ENCODE data around the gene SYCP2L. TPM values are rescaled to one million over a fixed set of nuclear protein-coding genes. Genes with fewer than 3 reads are reported as not detected.

The SYCP2L gene
- total and polyA plus RNA-seq, 2 of the 8 experiments (the other 6 are each of a cell fraction or from before 2014, with no cell fraction given), result 1.7 to 4.2 TPM

- Histone ChIP-seq H4K20me1 (replicated peaks in 1 of 2; ENCODE audit: control insufficient read depth in 1 of 2, insufficient read depth in 2 of 2, low read length in 2 of 2) (peaks cover 0 to 3% of the 10 kb centered on the region in 2 experiments), H2BK5ac (ENCODE audit: low read depth, low read length) (no peak overlapping the region), H3K79me2 (ENCODE audit: control insufficient read depth in 1 of 2, insufficient read depth in 2 of 2, low read length in 2 of 2) (no peaks in the 10 kb centered on the region), H4K91ac (replicated peaks; ENCODE audit: insufficient read length, low read length) (no peak overlapping the region), H3K23ac (ENCODE audit: insufficient read length) (no peak overlapping the region), H3K14ac (ENCODE audit: insufficient read length) (no peak overlapping the region), H2AFZ (ENCODE audit: low read length) (no peak overlapping the region), H3K27ac (ENCODE audit: low read depth, low read length) (no peak overlapping the region), H2BK20ac (ENCODE audit: low read length) (no peak overlapping the region), H2BK12ac (ENCODE audit: low read depth, low read length) (no peak overlapping the region), H3K18ac (ENCODE audit: extremely low read depth, low read length) (no peak overlapping the region), H3K27me3 (replicated peaks in 1 of 4; ENCODE audit: control insufficient read depth in 3 of 4, extremely low read depth in 1 of 4, insufficient read depth in 3 of 4, low read length in 3 of 4) (peaks cover 21 to 61% (median 43%) of the 10 kb centered on the region in 4 experiments; a peak in 6 of 7 replicates), H4K8ac (ENCODE audit: extremely low read depth, insufficient read depth, low read length) (no peak overlapping the region), H2BK120ac (replicated peaks; ENCODE audit: low read depth, low read length) (no peak overlapping the region), H3K9ac (replicated peaks in 1 of 4; ENCODE audit: extremely low read depth in 1 of 4, low read depth in 3 of 4, low read length in 3 of 4) (no peak overlapping the region), H3K23me2 (ENCODE audit: low read depth, low read length) (no peaks in the 10 kb centered on the region), H3K56ac (replicated peaks; ENCODE audit: insufficient read length, low read depth, low read length) (no peak overlapping the region), H3K36me3 (ENCODE audit: control insufficient read depth in 2 of 4, insufficient read depth in 4 of 4, low read length in 3 of 4) (no peaks in the 10 kb centered on the region), H3K4ac (replicated peaks; ENCODE audit: insufficient read length, low read depth, low read length) (no peak overlapping the region), H3K4me2 (ENCODE audit: insufficient read depth in 1 of 2, low read depth in 2 of 2, low read length in 2 of 2) (no peak overlapping the region), H2BK15ac (ENCODE audit: low read length) (no peak overlapping the region), H2AK5ac (ENCODE audit: low read depth, low read length) (no peak overlapping the region), H3K4me1 (replicated peaks in 1 of 4; ENCODE audit: control insufficient read depth in 3 of 4, insufficient read depth in 4 of 4, low read length in 3 of 4) (peaks cover 0 to 4% (median 0%) of the 10 kb centered on the region in 4 experiments; a peak in 1 of 7 replicates), H4K5ac (ENCODE audit: insufficient read length, low read depth, low read length) (no peak overlapping the region), H3K79me1 (ENCODE audit: low read depth, low read length) (no peaks in the 10 kb centered on the region), H3K4me3 (ENCODE audit: extremely low read depth in 1 of 4, insufficient read depth in 2 of 4, low read depth in 3 of 4, low read length in 4 of 4) (no peak overlapping the region), H3K9me3 (ENCODE audit: insufficient read depth in 2 of 2, low read depth in 1 of 2, low read length in 1 of 2) (no peaks in the 10 kb centered on the region)
- FAIRE-seq (no peak), DNase-seq (ENCODE audit: low read depth in 1 of 2, low spot score in 2 of 2) (no peak)
- POLR2A ChIA-PET (ENCODE audit: partially characterized antibody), result no interaction called here
- CTCF ChIA-PET (ENCODE audit: partially characterized antibody), result interaction anchor here (0.5 to 1.9 kb wide), 5 partner anchors 9 to 1531 kb away, joined by 3 to 7 read pairs (median 3); no protein-coding TSS in a partner anchor
- 35% methylated on average over 2 of the region's 2 CpGs; no CpG with 5 or more reads in 1 of the 2 experiments for whole genome bisulfite sequencing, 2 experiments (ENCODE audit: extremely low coverage in 1 of 2, insufficient coverage in 1 of 2, insufficient read length in 1 of 2, insufficient replicate concordance in 2 of 2, low coverage in 1 of 2, low lambda C conversion rate in 2 of 2, missing lambda C conversion rate in 1 of 2)
- TF ChIP-seq NANOG (IDR thresholded peaks at IDR 0.05; ENCODE audit: insufficient read depth, low read depth, low read length, poor library complexity, severe bottlenecking) (peak; percentile 50), SRF (IDR thresholded peaks at IDR 0.05; ENCODE audit: low read depth, low read length) (no peak)
These were observed 76.3 kb downstream of the SYCP2L start for GRCh38 chr6:10963113-10963512.
